Mesodermal cell (in vitro differentiated cells): ENCODE results near the gene ZNF554.

Experiments used
- H3K27ac ChIP-seq: 2 replicates; pipeline ENCODE4 v1.7.0; 2013; ENCODE audit warnings: mild to moderate bottlenecking, low read depth, low read length, moderate library complexity; ENCODE audit not compliant: severe bottlenecking
- H3K36me3 ChIP-seq: 2 replicates; pipeline ENCODE4 v1.7.1; 2013; ENCODE audit warnings: mild to moderate bottlenecking, low read length, moderate library complexity; ENCODE audit not compliant: control insufficient read depth, insufficient read depth
- H3K4me1 ChIP-seq: one replicate; pipeline ENCODE4 v1.7.1; 2013; ENCODE audit warnings: mild to moderate bottlenecking, low read length; ENCODE audit not compliant: insufficient read depth, control insufficient read depth, poor library complexity, severe bottlenecking
- H3K4me3 ChIP-seq: 2 replicates; pipeline ENCODE4 v1.7.0; 2013; ENCODE audit warnings: low read length, control low read depth, mild to moderate bottlenecking; ENCODE audit not compliant: insufficient read depth, poor library complexity, severe bottlenecking; ENCODE audit errors: extremely low read depth
- H3K9me3 ChIP-seq: 2 replicates; pipeline ENCODE4 v1.7.1; 2013; ENCODE audit warnings: mild to moderate bottlenecking, low read length, moderate library complexity; ENCODE audit not compliant: control insufficient read depth
- WGBS, 2 experiments: methylation state at CpG; one replicate each; pipeline ENCODE4 v1.1.5; 2013; ENCODE audit warnings: missing lambda C conversion rate in 2 of 2; ENCODE audit not compliant: insufficient coverage in 2 of 2; 5-methylcytosine and 5-hydroxymethylcytosine counted together

ZNF554 gene

DNA sequence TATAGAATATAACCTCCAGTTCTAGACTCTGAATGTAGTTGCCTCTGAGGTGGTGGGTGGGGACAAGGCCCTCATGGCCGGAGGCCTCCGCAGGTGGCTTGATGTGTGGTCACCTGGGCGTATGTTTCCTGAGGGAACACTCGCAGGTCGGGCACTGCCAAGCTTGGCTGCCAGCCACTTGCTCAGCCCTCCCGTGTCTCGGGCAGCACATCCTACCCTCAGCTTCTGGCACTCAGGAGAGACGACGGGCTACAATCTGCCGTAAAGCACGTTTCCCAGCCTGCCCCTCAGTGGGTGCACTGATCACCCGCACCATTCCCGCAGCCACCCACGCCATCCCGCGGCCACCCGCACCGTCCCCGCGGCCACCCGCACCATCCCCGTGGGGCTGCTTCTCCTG is 19.2 kb upstream of the ZNF554 start:
- peaks cover 92% of the 10 kb centered on the region for H3K36me3 ChIP-seq
- no peak overlapping the region for H3K4me3 ChIP-seq
- no peak overlapping the region for H3K27ac ChIP-seq
- H3K9me3 ChIP-seq = no peaks in the 10 kb centered on the region
- peaks cover 15% of the 10 kb centered on the region for H3K4me1 ChIP-seq
- WGBS, 2 experiments = 95 to 96% methylated on average over 20 to 21 of the region's 22 CpGs

DNA sequence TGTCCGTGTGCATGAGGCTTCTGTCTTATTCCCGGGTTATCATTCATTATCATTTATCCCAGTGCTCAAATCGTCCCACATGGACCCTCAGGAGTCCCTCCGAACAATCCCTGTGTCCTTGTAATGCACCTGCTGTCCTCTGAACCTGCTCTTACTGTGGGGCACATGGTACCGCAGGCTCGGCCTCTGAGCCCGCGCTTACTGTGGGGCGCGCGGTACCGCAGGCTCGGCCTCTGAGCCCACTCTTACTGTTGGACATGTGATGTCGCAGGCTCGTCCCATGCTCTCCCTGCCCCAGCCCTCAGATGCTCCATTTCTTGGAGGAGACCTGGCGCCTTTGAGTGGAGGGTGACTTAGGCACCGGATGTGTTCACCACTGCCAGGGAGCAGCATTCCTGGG is 16.8 kb upstream of the ZNF554 start:
- Histone ChIP-seq H3K27ac (no peak overlapping the region), H3K4me3 (no peak overlapping the region), H3K9me3 (no peaks in the 10 kb centered on the region), H3K36me3 (peaks cover 87% of the 10 kb centered on the region), H3K4me1 (peaks cover 11% of the 10 kb centered on the region)
- WGBS, 2 experiments = 95 to 99% methylated on average over 15 of the region's 17 CpGs

- H3K4me3 ChIP-seq = no peak overlapping the region
- no peak overlapping the region for H3K27ac ChIP-seq
- WGBS, 2 experiments = 96 to 97% methylated on average over 22 to 29 of the region's 29 CpGs
- H3K9me3 ChIP-seq = no peaks in the 10 kb centered on the region
- peaks cover 3% of the 10 kb centered on the region for H3K4me1 ChIP-seq
- H3K36me3 ChIP-seq = peaks cover 89% of the 10 kb centered on the region
Measured at GRCh38 chr19:2803486-2804155, 16.0 kb upstream of the ZNF554 start.

DNA sequence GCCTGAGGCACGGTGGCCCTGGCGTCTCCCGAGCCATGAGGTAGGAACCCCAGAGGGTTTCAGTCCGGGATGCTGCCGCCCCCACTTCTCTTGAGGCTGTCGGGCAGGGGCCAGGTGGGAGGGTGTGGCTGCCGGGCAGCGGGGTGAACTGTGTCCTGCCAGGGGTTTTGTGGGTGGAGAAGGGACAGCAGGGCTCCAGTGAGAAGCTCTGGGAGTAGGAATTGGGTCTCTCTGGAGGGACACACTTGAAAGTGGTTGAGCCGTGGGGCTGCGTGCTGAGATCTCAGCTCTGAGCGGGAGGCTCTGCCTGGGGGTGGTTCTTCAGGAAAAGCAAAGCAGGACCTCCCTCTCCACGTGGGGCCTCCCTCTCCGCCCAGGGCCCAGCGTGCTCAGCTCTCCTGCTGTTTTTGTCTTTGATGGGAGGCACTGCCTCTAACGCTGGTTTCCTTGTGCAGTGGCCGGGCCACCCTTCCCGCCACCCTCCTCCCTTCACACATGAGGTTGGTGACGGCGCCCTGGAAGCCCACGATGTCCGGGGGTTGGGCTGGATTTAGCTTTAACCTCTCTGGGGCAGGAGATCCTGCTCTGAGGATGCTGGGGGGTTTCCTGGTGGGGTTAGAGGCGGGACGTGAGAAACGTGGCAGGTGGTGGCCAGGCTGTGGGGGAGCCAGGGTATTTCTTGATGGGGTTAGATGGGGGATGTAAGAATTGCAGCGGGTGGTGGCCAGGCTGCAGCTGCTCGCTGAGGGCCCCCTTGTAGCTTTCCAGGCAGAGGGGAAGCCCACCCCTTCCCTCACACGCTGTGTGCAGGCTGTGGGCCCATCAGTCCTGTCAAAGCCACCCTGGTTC is 15.3 kb upstream of the ZNF554 start:
- no peak overlapping the region for H3K27ac ChIP-seq
- peaks cover 90% of the 10 kb centered on the region for H3K36me3 ChIP-seq
- H3K4me3 ChIP-seq = no peak overlapping the region
- WGBS, 2 experiments = 93 to 95% methylated on average over 18 to 20 of the region's 27 CpGs
- no peaks in the 10 kb centered on the region for H3K4me1 ChIP-seq
- no peaks in the 10 kb centered on the region for H3K9me3 ChIP-seq

- 97% methylated on average over 19 to 20 of the region's 28 CpGs for WGBS, 2 experiments
- no peak overlapping the region for H3K27ac ChIP-seq
- no peaks in the 10 kb centered on the region for H3K9me3 ChIP-seq
- no peak overlapping the region for H3K4me3 ChIP-seq
- peaks cover 89% of the 10 kb centered on the region for H3K36me3 ChIP-seq
- H3K4me1 ChIP-seq = no peaks in the 10 kb centered on the region
Measured at GRCh38 chr19:2805261-2805900, 14.3 kb upstream of the ZNF554 start.

GRCh38 chr19:2805991-2806649 is 13.5 kb upstream of the ZNF554 start:
- peaks cover 87% of the 10 kb centered on the region for H3K36me3 ChIP-seq
- WGBS, 2 experiments = 95 to 97% methylated on average over 22 to 23 of the region's 23 CpGs
- no peak overlapping the region for H3K27ac ChIP-seq
- no peaks in the 10 kb centered on the region for H3K9me3 ChIP-seq
- no peaks in the 10 kb centered on the region for H3K4me1 ChIP-seq
- no peak overlapping the region for H3K4me3 ChIP-seq

GRCh38 chr19:2806736-2807378 is 12.8 kb upstream of the ZNF554 start:
- H3K36me3 ChIP-seq = peaks cover 87% of the 10 kb centered on the region
- H3K4me1 ChIP-seq = no peaks in the 10 kb centered on the region
- no peaks in the 10 kb centered on the region for H3K9me3 ChIP-seq
- WGBS, 2 experiments = 96% methylated on average over 23 to 34 of the region's 34 CpGs
- H3K27ac ChIP-seq = no peak overlapping the region
- H3K4me3 ChIP-seq = no peak overlapping the region

DNA sequence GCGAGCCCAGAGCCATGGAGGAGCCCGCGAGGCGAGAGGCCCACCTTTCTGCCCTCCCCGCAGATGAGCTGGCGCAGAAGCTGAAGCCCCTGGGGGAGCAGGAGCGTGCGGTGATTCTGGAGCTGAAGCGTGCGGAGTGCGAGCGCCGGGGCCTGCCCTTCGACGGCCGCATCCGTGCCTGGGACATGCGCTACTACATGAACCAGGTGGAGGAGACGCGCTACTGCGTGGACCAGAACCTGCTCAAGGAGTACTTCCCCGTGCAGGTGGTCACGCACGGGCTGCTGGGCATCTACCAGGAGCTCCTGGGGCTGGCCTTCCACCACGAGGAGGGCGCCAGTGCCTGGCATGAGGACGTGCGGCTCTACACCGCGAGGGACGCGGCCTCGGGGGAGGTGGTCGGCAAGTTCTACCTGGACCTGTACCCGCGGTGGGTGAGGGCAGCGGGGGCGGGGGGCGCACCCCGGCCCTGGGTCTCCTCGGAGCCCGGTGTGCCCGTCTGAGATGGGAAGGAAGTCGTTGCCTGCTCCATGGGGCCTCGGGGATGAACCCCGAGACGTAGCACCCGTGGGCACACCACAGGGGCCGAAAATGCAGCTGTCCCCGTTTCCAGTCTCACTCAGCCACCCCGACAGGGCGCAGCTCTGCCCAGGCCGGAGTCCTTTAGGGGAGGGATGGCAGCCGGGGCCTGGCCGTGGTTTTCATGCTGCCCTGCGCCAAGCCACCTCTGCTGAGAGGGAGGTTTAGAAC is 12.1 kb upstream of the ZNF554 start:
- Histone ChIP-seq H3K9me3 (no peaks in the 10 kb centered on the region), H3K27ac (no peak overlapping the region), H3K36me3 (peaks cover 86% of the 10 kb centered on the region), H3K4me3 (no peak overlapping the region), H3K4me1 (no peaks in the 10 kb centered on the region)
- 95 to 96% methylated on average over 54 to 56 of the region's 56 CpGs for WGBS, 2 experiments

GRCh38 chr19:2808129-2808941 is 11.3 kb upstream of the ZNF554 start:
- no peaks in the 10 kb centered on the region for H3K9me3 ChIP-seq
- H3K36me3 ChIP-seq = peaks cover 81% of the 10 kb centered on the region
- no peak overlapping the region for H3K27ac ChIP-seq
- H3K4me1 ChIP-seq = no peaks in the 10 kb centered on the region
- WGBS, 2 experiments = 97 to 98% methylated on average over 35 to 39 of the region's 41 CpGs
- H3K4me3 ChIP-seq = no peak overlapping the region
